Tibial artery (tissue), 4 donors: ENCODE measurements around the gene HRH2.
"Not testable (repeated sequence)": the region's sequence is repeated elsewhere in the genome, so short reads cannot be mapped to it uniquely, and the experiment has no call there.

ENCODE experiments used
- DNase-seq, 2 donors: peaks; one replicate each; pipeline ENCODE4 v3.0.0-alpha.2; 2019
- H3K27ac ChIP-seq, 2 donors: fragments of 200-600 bp; sonication (generic) in 1 of 2; 1 replicate in 1 of 2; 2 replicates in 1 of 2; pipeline ENCODE4 v1.5.1; 2018 to 2019; ENCODE audit warnings: mild to moderate bottlenecking in 1 of 2
- H3K27me3 ChIP-seq, 2 donors: fragments of 200-600 bp; sonication (generic) in 1 of 2; one replicate each; pipeline versions ENCODE4 v1.5.1 to v1.6.0; 2016 to 2019
- H3K36me3 ChIP-seq, 3 donors: fragments of 200-600 bp; sonication (generic) in 2 of 3; one replicate each; pipeline ENCODE4 v1.5.1; 2016 to 2019; ENCODE audit warnings: mild to moderate bottlenecking in 2 of 3
- H3K4me1 ChIP-seq, 4 donors: fragments of 200-600 bp; sonication (generic) in 2 of 4; 1 replicate in 3 of 4; 2 replicates in 1 of 4; pipeline ENCODE4 v1.5.1; 2016 to 2019
- H3K4me3 ChIP-seq, 2 donors: fragments of 200-600 bp; sonication (generic) in 1 of 2; 1 replicate in 1 of 2; 2 replicates in 1 of 2; pipeline ENCODE4 v1.5.1; 2018 to 2019; ENCODE audit warnings: mild to moderate bottlenecking in 2 of 2
- H3K9me3 ChIP-seq, 3 donors: fragments of 200-600 bp; sonication (generic) in 1 of 3; one replicate each; pipeline ENCODE4 v1.5.1; 2016 to 2019
- CTCF ChIP-seq, 2 experiments: fragments of 200-600 bp in 1 of 2; fragments of 450-650 bp in 1 of 2; IDR thresholded peaks; one replicate each; pipeline ENCODE4 v1.5.1; 2017 to 2019; ENCODE audit warnings: antibody characterized with exemption in 2 of 2, mild to moderate bottlenecking in 1 of 2, moderate library complexity in 1 of 2
- intact Hi-C: fragments of 100-400 bp; cut with DNase I; formaldehyde crosslinking; loops from one replicate; pipeline ENCODE4 v1.15.0; 2023; ENCODE audit warnings: low total_unique reads

The HRH2 gene

DNA sequence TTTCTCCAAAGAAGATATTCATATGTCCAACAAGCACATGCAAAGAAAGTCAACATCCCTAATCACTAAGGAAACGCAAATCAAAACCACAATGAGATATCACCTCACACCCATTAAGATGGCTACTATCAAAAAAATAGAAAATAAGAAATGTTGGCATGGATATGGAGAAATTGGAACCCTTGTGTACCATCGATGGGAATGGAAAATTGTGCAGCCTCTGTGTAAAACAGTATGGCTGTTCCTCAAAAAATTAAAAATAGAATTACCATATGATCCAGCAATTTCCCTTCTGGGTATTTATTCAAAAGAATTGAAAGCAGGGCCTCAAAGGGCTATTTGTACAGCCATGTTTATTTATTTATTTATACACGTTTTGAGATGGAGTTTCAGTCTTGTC lies 43.0 kb upstream of the HRH2 start:
- H3K27ac ChIP-seq: no peak overlapping the region
- peaks cover 0 to 4% of the 10 kb centered on the region in 2 donors for H3K27me3 ChIP-seq
- intact Hi-C loops: no loop called here
- no peaks in the 10 kb centered on the region for H3K9me3 ChIP-seq
- no peaks in the 10 kb centered on the region for H3K36me3 ChIP-seq
- no peak for DNase-seq
- no peak for TF ChIP-seq CTCF (IDR thresholded peaks at IDR 0.05)
- H3K4me1 ChIP-seq: peaks cover 0 to 14% (median 1%) of the 10 kb centered on the region in 4 donors
- no peak overlapping the region for H3K4me3 ChIP-seq

DNA sequence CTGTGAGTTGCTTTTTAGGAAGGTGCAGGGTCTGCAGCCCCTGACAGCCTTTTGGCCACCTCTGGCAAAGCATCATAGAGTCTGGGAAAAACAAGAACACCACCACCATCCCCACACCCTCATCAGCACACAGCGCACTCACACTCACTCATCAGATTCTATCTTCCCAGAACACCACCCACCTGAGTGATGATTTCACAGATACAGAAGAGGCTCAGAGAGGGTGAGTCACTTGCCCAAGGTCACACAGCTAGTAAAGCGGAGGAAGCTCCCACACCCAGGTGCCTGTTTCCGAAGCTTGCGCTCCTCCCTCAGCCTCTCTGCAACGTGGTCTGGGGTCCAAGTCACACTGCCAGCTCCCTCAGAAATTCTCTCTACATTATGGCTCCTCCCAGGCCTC lies 41.8 kb upstream of the HRH2 start:
- Histone ChIP-seq H3K36me3 (no peaks in the 10 kb centered on the region), H3K27ac (no peak overlapping the region), H3K4me1 (peaks cover 0 to 14% (median 1%) of the 10 kb centered on the region in 4 donors), H3K4me3 (no peak overlapping the region), H3K27me3 (peaks cover 0 to 4% of the 10 kb centered on the region in 2 donors), H3K9me3 (no peaks in the 10 kb centered on the region)
- DNase-seq: no peak
- intact Hi-C loops: no loop called here
- no peak for TF ChIP-seq CTCF (IDR thresholded peaks at IDR 0.05)

DNA sequence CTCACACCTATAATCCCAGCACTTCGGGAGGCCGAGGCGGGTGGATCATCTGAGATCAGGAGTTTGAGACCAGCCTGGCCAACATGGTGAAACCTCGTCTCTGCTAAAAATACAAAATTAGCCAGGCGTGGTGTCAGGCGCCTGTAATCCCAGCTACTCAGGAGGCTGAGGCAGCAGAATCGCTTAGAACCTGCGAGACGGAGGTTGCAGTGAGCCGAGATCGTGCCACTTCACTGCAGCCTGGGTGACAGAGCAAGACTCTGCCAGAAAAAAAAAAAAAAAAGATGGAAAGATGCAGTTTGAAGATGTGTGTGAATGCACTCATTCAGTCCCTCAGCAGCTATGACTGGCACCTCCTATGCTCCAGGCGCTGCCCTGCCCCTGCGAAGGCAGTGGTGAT lies 41.3 kb upstream of the HRH2 start:
- intact Hi-C loops: not testable (repeated sequence)

DNA sequence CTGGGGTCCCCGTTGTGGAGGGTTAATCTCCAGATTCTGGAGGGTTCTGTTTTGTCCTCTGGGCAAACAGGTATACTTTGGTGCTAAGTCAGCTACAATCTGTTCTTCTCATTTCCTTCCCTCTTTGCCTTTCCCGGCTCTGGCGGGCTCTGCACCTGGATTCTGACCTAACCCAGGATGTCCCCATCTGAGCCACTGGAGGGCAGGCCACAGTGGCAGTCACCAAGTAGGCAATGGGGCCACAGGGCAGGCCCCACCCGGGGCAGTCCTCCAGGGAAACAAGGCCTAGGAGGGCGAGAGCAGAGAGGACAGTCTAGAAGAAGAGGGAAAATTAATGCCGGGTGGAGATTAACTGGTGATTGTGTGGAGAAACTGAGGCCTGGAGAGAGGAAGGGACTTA lies 40.4 kb upstream of the HRH2 start:
- peaks cover 0 to 4% of the 10 kb centered on the region in 2 donors for H3K27me3 ChIP-seq
- intact Hi-C loops: no loop called here
- no peak overlapping the region for H3K4me3 ChIP-seq
- no peak overlapping the region for H3K27ac ChIP-seq
- no peak for DNase-seq
- TF ChIP-seq CTCF (IDR thresholded peaks at IDR 0.05): no peak
- no peaks in the 10 kb centered on the region for H3K9me3 ChIP-seq
- no peaks in the 10 kb centered on the region for H3K36me3 ChIP-seq
- H3K4me1 ChIP-seq: peaks cover 0 to 14% (median 1%) of the 10 kb centered on the region in 4 donors

More for the DNA sequence above, 41.3 kb upstream of the HRH2 start:
- H3K4me3 ChIP-seq, H3K36me3 ChIP-seq, DNase-seq, H3K27me3 ChIP-seq, H3K27ac ChIP-seq, H3K9me3 ChIP-seq: not testable (repeated sequence)
- peaks cover 0 to 14% (median 1%) of the 10 kb centered on the region in 4 donors for H3K4me1 ChIP-seq

GRCh38 chr5:175620527-175620926 lies 37.3 kb upstream of the HRH2 start:
- Histone ChIP-seq H3K4me3 (no peak overlapping the region), H3K27me3 (peaks cover 0 to 4% of the 10 kb centered on the region in 2 donors), H3K27ac (no peak overlapping the region), H3K36me3 (no peaks in the 10 kb centered on the region), H3K4me1 (no peaks in the 10 kb centered on the region), H3K9me3 (no peaks in the 10 kb centered on the region)
- no peak for DNase-seq
- intact Hi-C loops: no loop called here
- TF ChIP-seq CTCF (IDR thresholded peaks at IDR 0.05): no peak

- no peaks in the 10 kb centered on the region for H3K9me3 ChIP-seq
- no peaks in the 10 kb centered on the region for H3K4me1 ChIP-seq
- H3K36me3 ChIP-seq: no peaks in the 10 kb centered on the region
- H3K4me3 ChIP-seq: no peak overlapping the region
- peak in 1 of 2 donors; percentile 10 for DNase-seq
- TF ChIP-seq CTCF (IDR thresholded peaks at IDR 0.05): no peak
- no peak overlapping the region for H3K27ac ChIP-seq
- intact Hi-C loops: no loop called here
- peaks cover 0 to 4% of the 10 kb centered on the region in 2 donors for H3K27me3 ChIP-seq
Observed at GRCh38 chr5:175621971-175622370, 35.9 kb upstream of the HRH2 start.
